AG09319 (cell line): ENCODE results near the gene TTLL5.

Experiments used
- DNase-seq: peaks from one replicate; pipeline ENCODE4 v3.0.0-alpha.2; 2010; ENCODE audit warnings: low read depth; ENCODE audit errors: extremely low read depth
- TF ChIP-seq, protein P1 (sequence below): IDR thresholded peaks from 2 replicates; pipeline ENCODE4 v1.5.1; 2011; ENCODE audit warnings: low read depth, mild to moderate bottlenecking, inconsistent platforms, low read length, moderate library complexity

TTLL5 gene

DNA sequence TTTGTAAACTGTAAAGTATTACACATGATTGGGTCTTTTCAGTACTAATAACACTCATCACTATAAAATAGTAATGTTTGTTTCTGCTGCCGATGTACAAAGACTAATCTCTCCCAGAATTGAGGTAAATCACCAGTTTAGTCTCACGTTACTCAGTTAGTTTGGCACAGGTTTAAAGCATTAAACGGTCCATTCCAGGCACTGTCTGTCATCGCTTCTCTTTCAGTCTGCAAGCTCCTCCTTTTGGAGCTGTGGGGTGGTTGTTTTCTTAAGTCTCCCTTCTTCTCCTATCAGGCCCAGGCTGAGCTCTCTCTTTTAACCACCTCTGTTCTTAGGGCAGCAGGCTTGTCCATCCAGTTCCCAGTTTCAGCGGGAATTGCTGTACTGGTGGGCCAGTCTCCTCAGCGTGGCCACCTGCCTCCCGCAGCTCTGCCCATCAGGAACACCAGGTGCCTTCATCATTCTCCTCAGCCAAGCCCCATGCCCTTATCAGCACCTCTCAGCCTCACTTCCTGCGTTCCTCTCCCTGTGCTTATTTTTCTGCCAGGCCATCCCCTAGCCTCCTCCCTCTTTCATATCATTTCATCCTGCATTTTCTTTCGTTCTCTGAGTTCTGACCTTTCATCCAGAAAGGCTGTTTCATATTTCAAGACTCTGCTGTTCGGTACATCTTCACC, 171.7 kb downstream of the TTLL5 start:
- no peak for DNase-seq
- TF ChIP-seq, protein P1, sequence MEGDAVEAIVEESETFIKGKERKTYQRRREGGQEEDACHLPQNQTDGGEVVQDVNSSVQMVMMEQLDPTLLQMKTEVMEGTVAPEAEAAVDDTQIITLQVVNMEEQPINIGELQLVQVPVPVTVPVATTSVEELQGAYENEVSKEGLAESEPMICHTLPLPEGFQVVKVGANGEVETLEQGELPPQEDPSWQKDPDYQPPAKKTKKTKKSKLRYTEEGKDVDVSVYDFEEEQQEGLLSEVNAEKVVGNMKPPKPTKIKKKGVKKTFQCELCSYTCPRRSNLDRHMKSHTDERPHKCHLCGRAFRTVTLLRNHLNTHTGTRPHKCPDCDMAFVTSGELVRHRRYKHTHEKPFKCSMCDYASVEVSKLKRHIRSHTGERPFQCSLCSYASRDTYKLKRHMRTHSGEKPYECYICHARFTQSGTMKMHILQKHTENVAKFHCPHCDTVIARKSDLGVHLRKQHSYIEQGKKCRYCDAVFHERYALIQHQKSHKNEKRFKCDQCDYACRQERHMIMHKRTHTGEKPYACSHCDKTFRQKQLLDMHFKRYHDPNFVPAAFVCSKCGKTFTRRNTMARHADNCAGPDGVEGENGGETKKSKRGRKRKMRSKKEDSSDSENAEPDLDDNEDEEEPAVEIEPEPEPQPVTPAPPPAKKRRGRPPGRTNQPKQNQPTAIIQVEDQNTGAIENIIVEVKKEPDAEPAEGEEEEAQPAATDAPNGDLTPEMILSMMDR: no peak

DNA sequence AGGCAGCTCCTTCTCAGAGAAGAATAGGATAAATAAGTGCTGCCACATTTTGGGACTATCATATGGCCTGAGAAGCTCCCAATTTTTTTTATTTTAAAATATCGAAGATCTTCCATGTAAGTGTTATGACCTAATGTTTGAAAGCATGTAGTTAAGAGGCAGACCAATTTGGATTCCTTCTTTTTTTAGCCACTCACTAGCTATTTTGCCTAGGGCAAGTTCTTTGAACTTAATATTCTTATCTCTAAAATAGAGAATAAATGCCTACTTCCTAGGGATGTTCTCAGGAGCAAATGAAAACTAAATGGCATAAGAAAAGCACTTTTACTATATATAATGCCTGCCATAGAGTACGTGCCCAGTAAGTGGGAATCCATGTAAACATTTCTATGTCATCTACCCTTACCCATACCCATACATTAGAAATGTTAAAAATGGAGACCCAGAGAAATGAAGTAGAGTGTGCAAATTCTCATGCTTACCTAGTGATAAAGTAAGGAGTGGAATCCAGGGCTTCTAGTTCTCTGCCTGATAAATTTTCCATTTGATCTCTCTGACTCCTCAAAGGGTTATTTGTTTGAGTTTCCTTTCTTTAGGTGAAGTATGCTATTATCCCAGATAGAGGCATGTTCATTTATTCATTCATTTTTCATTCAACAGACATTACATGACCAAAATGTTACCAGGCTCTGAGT, 172.4 kb downstream of the TTLL5 start:
- DNase-seq: no peak
- TF ChIP-seq, protein P1: no peak

DNA sequence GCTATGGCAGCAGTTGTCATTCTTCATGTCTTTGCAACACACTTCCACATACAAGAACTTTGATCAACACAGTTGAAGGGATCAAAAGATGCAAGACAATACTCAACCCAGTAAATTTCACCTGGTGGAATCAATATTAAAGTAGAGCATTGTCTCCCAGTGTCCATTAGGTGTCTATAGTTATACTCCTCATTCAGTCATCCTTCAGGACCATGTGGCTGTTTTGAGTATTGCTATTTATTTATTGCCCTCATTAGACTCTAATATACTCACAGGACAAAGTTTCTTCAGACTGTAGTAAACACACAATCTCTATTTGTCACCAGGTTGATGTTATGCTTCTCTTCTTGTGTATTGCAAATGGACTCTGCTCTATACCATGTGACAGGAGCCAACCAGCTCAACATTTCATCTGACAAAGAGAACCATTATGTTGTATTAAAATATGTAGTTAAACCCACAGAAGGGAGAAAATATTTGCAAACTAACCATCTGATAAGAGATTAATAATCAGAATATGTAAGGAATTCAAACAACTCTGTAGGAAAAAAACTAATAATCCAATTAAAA, 174.2 kb downstream of the TTLL5 start:
- TF ChIP-seq, protein P1: no peak
- no peak for DNase-seq

DNA sequence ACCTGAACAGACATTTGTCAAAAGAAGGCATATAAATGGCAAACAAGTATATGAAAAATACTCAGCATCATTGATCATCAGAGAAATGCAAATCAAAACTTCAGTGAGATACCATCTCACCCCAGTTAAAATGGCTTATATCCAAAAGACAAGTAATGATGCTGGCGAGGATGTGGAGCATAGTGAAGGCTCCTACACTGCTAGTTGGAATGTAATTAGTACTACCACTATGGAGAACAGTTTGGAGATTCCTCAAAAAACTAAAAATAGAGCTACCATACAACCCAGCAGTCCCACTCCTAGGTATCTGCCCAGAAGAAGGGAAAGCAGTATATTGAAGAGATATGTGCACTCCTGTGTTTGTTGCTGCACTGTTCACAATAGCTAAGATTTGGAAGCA, 174.7 kb downstream of the TTLL5 start:
- DNase-seq: no peak
- TF ChIP-seq, protein P1: no peak

DNA sequence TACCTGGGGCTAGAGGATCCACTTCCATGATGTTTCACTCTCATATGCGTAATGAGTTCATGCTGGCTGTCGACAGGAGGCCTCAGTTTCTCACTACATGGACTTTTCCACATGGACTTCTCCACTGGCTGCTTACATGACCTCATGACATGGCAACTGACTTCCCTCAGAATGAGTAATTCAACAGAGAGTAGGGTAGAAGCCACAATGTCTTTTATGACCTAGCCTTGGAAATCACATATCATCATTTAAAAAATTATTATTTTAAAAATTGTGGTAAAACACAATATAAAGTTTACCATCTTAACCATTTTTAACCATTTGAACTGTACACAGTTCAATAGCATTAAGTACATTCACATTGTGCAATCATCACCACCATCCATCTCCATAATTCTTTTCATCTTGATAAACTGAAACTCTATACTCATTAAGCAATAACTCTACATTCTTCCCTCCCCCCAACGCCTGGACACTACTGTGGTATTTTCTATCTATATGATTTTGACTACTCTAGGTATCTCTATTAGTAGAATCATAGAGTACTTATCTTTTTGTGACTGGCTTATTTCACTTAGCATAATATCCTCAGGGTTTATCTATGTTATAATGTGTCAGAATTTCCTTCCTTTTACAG, 176.2 kb downstream of the TTLL5 start:
- DNase-seq: no peak
- TF ChIP-seq, protein P1: no peak

DNA sequence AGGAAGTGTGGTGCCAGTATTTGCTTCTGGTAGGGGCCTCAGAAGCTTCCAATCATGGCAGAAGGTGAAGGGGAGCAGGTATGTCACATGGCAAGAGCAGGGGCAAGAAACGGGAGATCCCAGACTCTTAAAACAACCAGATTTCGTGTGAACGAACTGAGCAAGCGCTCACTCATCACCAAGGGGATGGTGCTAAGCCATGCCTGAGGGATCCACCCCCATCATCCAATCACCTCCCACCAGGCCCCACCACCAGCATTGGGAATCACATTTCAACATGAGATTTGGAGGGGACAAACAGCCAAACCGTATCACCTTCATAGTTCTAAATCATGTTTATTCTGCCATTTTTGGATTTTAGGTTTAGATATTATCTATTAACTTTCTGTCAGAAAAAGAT, 179.9 kb downstream of the TTLL5 start:
- DNase-seq: no peak
- TF ChIP-seq, protein P1: no peak

DNA sequence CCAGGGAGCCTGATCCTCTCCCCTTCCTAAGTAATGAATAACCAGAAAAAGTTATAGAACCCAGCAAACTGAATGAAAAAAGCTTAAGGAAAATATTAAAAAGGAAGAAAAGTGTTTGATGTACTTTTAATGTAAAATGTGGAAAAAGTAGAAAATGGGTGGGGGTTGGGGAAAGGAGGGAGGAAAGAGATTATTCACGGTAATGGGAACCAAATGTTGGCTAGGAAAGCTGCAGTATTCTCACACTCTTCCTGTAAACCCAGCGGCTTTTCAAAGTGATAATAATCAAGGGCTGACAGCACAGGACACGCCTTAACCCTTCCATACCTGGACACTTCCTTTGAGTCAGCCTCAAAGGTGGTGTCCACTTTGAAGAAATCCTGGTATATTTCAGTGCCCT, 181.5 kb downstream of the TTLL5 start:
- TF ChIP-seq, protein P1: no peak

More for the DNA sequence above, 181.5 kb downstream of the TTLL5 start:
- DNase-seq: no peak
